CD14-positive monocyte (primary cell): ENCODE results near the gene HSD17B13. TPM values are rescaled to one million over a fixed set of nuclear protein-coding genes. Genes with fewer than 3 reads are reported as not detected.

Experiments
- DNase-seq, 3 donors: peaks; one replicate each; pipeline ENCODE4 v3.0.0-alpha.2; 2011 to 2022
- H2AFZ ChIP-seq: 2 replicates; pipeline ENCODE4 v1.6.0; 2012; ENCODE audit warnings: mild to moderate bottlenecking, low read depth, low read length, inconsistent platforms; ENCODE audit not compliant: insufficient read depth, poor library complexity, severe bottlenecking
- H3K27ac ChIP-seq, 2 donors: 1 replicate in 1 of 2; 2 replicates in 1 of 2; pipeline ENCODE4 v1.5.1; 2012 to 2013; ENCODE audit warnings: low read length in 2 of 2, control low read depth in 1 of 2, inconsistent platforms in 1 of 2, low read depth in 1 of 2, mild to moderate bottlenecking in 1 of 2
- H3K27me3 ChIP-seq, 2 donors: one replicate each; pipeline versions ENCODE4 v1.6.0 to v1.6.1; 2011 to 2013; ENCODE audit warnings: low read length in 2 of 2; ENCODE audit not compliant: control insufficient read depth in 2 of 2, insufficient read depth in 2 of 2
- H3K36me3 ChIP-seq, 2 donors: replicated peaks in 1 of 2; 1 replicate in 1 of 2; 2 replicates in 1 of 2; pipeline versions ENCODE4 v1.5.1 to v1.6.1; 2012 to 2013; ENCODE audit warnings: low read length in 2 of 2, control low read depth in 1 of 2, inconsistent platforms in 1 of 2, mild to moderate bottlenecking in 1 of 2; ENCODE audit not compliant: insufficient read depth in 2 of 2, control insufficient read depth in 1 of 2
- H3K4me1 ChIP-seq, 2 donors: 1 replicate in 1 of 2; 2 replicates in 1 of 2; pipeline versions ENCODE4 v1.5.1 to v1.6.1; 2012 to 2013; ENCODE audit warnings: low read length in 2 of 2, control low read depth in 1 of 2, inconsistent platforms in 1 of 2, mild to moderate bottlenecking in 1 of 2, moderate library complexity in 1 of 2; ENCODE audit not compliant: insufficient read depth in 2 of 2, control insufficient read depth in 1 of 2
- H3K4me2 ChIP-seq: replicated peaks from 2 replicates; pipeline ENCODE3; 2012; ENCODE audit warnings: low read length, moderate library complexity, mild to moderate bottlenecking; ENCODE audit not compliant: poor library complexity, severe bottlenecking; ENCODE audit errors: extremely low read depth
- H3K4me3 ChIP-seq, 3 experiments: fragments of 200-600 bp in 1 of 3; sonication (generic) in 1 of 3; replicated peaks in 1 of 3; 1 replicate in 2 of 3; 2 replicates in 1 of 3; pipeline ENCODE4 v1.5.1; 2011 to 2013; ENCODE audit warnings: low read length in 3 of 3, mild to moderate bottlenecking in 3 of 3, control low read depth in 2 of 3, low read depth in 2 of 3, inconsistent platforms in 1 of 3, moderate library complexity in 1 of 3
- H3K79me2 ChIP-seq: 2 replicates; pipeline ENCODE4 v1.6.0; 2012; ENCODE audit warnings: mild to moderate bottlenecking, control low read depth, inconsistent platforms, low read length, moderate library complexity; ENCODE audit not compliant: insufficient read depth
- H3K9ac ChIP-seq: 2 replicates; pipeline ENCODE4 v1.6.0; 2017; ENCODE audit warnings: low read length, mild to moderate bottlenecking; ENCODE audit not compliant: insufficient read depth, poor library complexity, severe bottlenecking
- H3K9me3 ChIP-seq, 2 donors: replicated peaks in 1 of 2; 1 replicate in 1 of 2; 2 replicates in 1 of 2; pipeline versions ENCODE4 v1.5.1 to v1.6.1; 2012 to 2013; ENCODE audit warnings: low read length in 2 of 2, control low read depth in 1 of 2; ENCODE audit not compliant: control insufficient read depth in 1 of 2, insufficient read depth in 1 of 2
- H4K20me1 ChIP-seq: 2 replicates; pipeline ENCODE4 v1.6.0; 2012; ENCODE audit warnings: mild to moderate bottlenecking, low read length, control low read depth, moderate library complexity; ENCODE audit not compliant: insufficient read depth
- H3K27ac Mint-ChIP-seq, 7 donors: one replicate each; pipeline ENCODE4 v1.8.0; 2020; ENCODE audit warnings: mild to moderate bottlenecking in 7 of 7, mixed read lengths in 7 of 7, moderate library complexity in 6 of 7, inconsistent platforms in 2 of 7
- H3K27me3 Mint-ChIP-seq, 3 donors: one replicate each; pipeline ENCODE4 v1.8.0; 2021 to 2022; ENCODE audit warnings: low read depth in 3 of 3, mild to moderate bottlenecking in 3 of 3, mixed read lengths in 3 of 3, moderate library complexity in 3 of 3, inconsistent platforms in 1 of 3
- H3K36me3 Mint-ChIP-seq, 2 donors: one replicate each; pipeline ENCODE4 v1.8.0; 2020; ENCODE audit warnings: mixed read lengths in 2 of 2, inconsistent platforms in 1 of 2, mild to moderate bottlenecking in 1 of 2
- H3K4me1 Mint-ChIP-seq: one replicate; pipeline ENCODE4 v1.8.0; 2020; ENCODE audit warnings: mild to moderate bottlenecking, mixed read lengths
- H3K4me3 Mint-ChIP-seq, 2 donors: one replicate each; pipeline ENCODE4 v1.8.0; 2020; ENCODE audit warnings: mild to moderate bottlenecking in 2 of 2, mixed read lengths in 2 of 2, moderate library complexity in 1 of 2
- H3K9me3 Mint-ChIP-seq, 7 donors: one replicate each; pipeline ENCODE4 v1.8.0; 2020 to 2022; ENCODE audit warnings: mixed read lengths in 7 of 7, mild to moderate bottlenecking in 6 of 7, moderate library complexity in 6 of 7, inconsistent platforms in 2 of 7
- WGBS: methylation state at CpG from one replicate; pipeline ENCODE4 v1.1.5; 2013; ENCODE audit warnings: missing lambda C conversion rate; ENCODE audit not compliant: insufficient coverage; 5-methylcytosine and 5-hydroxymethylcytosine counted together
- intact Hi-C, 2 donors: fragments of 100-400 bp; cut with micrococcal nuclease; formaldehyde crosslinking; loops; one replicate each; pipeline versions ENCODE4 v1.15.0 to v1.15.1; 2023
- polyA plus RNA-seq, 3 donors: library from polyadenylated mRNA; depleted of rRNA in 1 of 3; unstranded in 2 of 3; stranded (reverse) in 1 of 3; fragments of 300-500 nt in 2 of 3; fragments of >200 nt in 1 of 3; fragmentation: Illumina TruSeq in 2 of 3; gene quantifications; 1 replicate in 2 of 3; 2 replicates in 1 of 3; pipeline ENCODE4 v1.2.3, GENCODE V29; 2012 to 2021
- TF ChIP-seq, protein P1 (sequence below): fragments of 200-600 bp; IDR thresholded peaks from one replicate; pipeline ENCODE4 v1.8.0; 2022; ENCODE audit warnings: antibody characterized with exemption, mild to moderate bottlenecking

HSD17B13 gene
- polyA plus RNA-seq, 3 donors, result 0.08 to 0.73 TPM; not detected in 1

- Histone ChIP-seq H3K27me3 (no peaks in the 10 kb centered on the region), H3K36me3 (peaks cover 34 to 54% of the 10 kb centered on the region in 2 donors), H3K4me1 (no peaks in the 10 kb centered on the region), H3K4me2 (no peak overlapping the region), H4K20me1 (peaks cover 4% of the 10 kb centered on the region), H2AFZ (no peak overlapping the region), H3K4me3 (no peak overlapping the region), H3K27ac (no peak overlapping the region), H3K79me2 (no peaks in the 10 kb centered on the region), H3K9ac (no peak overlapping the region), H3K9me3 (peaks cover 30 to 64% of the 10 kb centered on the region in 2 donors)
- H3K36me3 Mint-ChIP-seq, result peaks cover 36 to 46% of the 10 kb centered on the region in 2 donors
- no CpG with 5 or more reads among the region's 1 CpG for WGBS
- no peaks in the 10 kb centered on the region for H3K4me1 Mint-ChIP-seq
- no peak overlapping the region for H3K4me3 Mint-ChIP-seq
- peaks cover 0 to 2% (median 0%) of the 10 kb centered on the region in 3 donors for H3K27me3 Mint-ChIP-seq
- intact Hi-C loops, result no loop called here
- H3K9me3 Mint-ChIP-seq, result peaks cover 47 to 74% (median 64%) of the 10 kb centered on the region in 7 donors
- no peak for DNase-seq
- H3K27ac Mint-ChIP-seq, result no peak overlapping the region
- TF ChIP-seq, protein P1, sequence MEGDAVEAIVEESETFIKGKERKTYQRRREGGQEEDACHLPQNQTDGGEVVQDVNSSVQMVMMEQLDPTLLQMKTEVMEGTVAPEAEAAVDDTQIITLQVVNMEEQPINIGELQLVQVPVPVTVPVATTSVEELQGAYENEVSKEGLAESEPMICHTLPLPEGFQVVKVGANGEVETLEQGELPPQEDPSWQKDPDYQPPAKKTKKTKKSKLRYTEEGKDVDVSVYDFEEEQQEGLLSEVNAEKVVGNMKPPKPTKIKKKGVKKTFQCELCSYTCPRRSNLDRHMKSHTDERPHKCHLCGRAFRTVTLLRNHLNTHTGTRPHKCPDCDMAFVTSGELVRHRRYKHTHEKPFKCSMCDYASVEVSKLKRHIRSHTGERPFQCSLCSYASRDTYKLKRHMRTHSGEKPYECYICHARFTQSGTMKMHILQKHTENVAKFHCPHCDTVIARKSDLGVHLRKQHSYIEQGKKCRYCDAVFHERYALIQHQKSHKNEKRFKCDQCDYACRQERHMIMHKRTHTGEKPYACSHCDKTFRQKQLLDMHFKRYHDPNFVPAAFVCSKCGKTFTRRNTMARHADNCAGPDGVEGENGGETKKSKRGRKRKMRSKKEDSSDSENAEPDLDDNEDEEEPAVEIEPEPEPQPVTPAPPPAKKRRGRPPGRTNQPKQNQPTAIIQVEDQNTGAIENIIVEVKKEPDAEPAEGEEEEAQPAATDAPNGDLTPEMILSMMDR, result no peak
Measured at GRCh38 chr4:87333267-87333666, 10.6 kb upstream of the HSD17B13 start.

DNA sequence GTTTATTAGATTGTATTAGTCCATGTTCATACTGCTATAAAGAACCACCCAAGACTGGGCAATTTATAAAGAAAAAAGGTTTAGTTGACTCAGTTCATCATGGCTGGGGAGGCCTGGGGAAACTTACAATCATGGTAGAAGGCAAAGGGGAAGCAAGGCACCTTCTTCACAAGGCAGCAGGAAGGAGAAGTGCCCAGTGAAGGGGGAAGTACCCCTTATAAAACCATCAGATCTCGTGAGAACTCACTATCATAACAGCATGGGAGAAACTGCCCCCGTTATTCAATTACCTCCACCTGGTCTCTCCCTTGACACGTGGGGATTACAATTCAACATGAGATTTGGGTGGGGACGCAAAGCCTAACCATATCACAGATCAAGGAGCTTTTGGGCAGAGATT is 8.1 kb upstream of the HSD17B13 start:
- no peak overlapping the region for H3K4me3 Mint-ChIP-seq
- H3K9me3 ChIP-seq, result peaks cover 26 to 60% of the 10 kb centered on the region in 2 donors

More for the DNA sequence above, 8.1 kb upstream of the HSD17B13 start:
- Histone ChIP-seq H3K4me3 (no peak overlapping the region), H2AFZ (no peak overlapping the region), H3K4me1 (no peaks in the 10 kb centered on the region), H3K9ac (no peak overlapping the region), H3K79me2 (no peaks in the 10 kb centered on the region), H3K36me3 (peaks cover 10 to 29% of the 10 kb centered on the region in 2 donors), H4K20me1 (no peaks in the 10 kb centered on the region), H3K27me3 (no peaks in the 10 kb centered on the region), H3K4me2 (no peak overlapping the region), H3K27ac (no peak overlapping the region)
- no CpG with 5 or more reads among the region's 4 CpGs for WGBS
- no peaks in the 10 kb centered on the region for H3K4me1 Mint-ChIP-seq
- H3K36me3 Mint-ChIP-seq, result peaks cover 14 to 21% of the 10 kb centered on the region in 2 donors
- H3K27ac Mint-ChIP-seq, result no peak overlapping the region
- intact Hi-C loops, result no loop called here
- peaks cover 47 to 73% (median 63%) of the 10 kb centered on the region in 7 donors for H3K9me3 Mint-ChIP-seq
- DNase-seq, result no peak
- TF ChIP-seq, protein P1, result no peak
- H3K27me3 Mint-ChIP-seq, result peaks cover 0 to 2% (median 0%) of the 10 kb centered on the region in 3 donors
